KOPT-K1 (cell line): ENCODE measurements around the gene C2orf76.
"Not testable (repeated sequence)": the region's sequence is repeated elsewhere in the genome, so short reads cannot be mapped to it uniquely, and the experiment has no call there.

ENCODE experiments used
- H3K27ac ChIP-seq: fragments of 200-600 bp; sonication (generic); 2 replicates; pipeline ENCODE4 v1.5.1; 2016; ENCODE audit warnings: antibody characterized with exemption, mild to moderate bottlenecking, low read depth, low read length; ENCODE audit not compliant: poor library complexity, severe bottlenecking
- H3K36me3 ChIP-seq: fragments of 200-600 bp; sonication (generic); 2 replicates; pipeline ENCODE4 v1.5.1; 2017; ENCODE audit warnings: antibody characterized with exemption, mild to moderate bottlenecking, low read length, moderate library complexity; ENCODE audit not compliant: insufficient read depth
- H3K9me3 ChIP-seq: fragments of 200-600 bp; sonication (generic); 2 replicates; pipeline ENCODE4 v1.5.1; 2017; ENCODE audit warnings: antibody characterized with exemption, low read length, mild to moderate bottlenecking; ENCODE audit not compliant: insufficient read depth, poor library complexity, severe bottlenecking

The C2orf76 gene

DNA sequence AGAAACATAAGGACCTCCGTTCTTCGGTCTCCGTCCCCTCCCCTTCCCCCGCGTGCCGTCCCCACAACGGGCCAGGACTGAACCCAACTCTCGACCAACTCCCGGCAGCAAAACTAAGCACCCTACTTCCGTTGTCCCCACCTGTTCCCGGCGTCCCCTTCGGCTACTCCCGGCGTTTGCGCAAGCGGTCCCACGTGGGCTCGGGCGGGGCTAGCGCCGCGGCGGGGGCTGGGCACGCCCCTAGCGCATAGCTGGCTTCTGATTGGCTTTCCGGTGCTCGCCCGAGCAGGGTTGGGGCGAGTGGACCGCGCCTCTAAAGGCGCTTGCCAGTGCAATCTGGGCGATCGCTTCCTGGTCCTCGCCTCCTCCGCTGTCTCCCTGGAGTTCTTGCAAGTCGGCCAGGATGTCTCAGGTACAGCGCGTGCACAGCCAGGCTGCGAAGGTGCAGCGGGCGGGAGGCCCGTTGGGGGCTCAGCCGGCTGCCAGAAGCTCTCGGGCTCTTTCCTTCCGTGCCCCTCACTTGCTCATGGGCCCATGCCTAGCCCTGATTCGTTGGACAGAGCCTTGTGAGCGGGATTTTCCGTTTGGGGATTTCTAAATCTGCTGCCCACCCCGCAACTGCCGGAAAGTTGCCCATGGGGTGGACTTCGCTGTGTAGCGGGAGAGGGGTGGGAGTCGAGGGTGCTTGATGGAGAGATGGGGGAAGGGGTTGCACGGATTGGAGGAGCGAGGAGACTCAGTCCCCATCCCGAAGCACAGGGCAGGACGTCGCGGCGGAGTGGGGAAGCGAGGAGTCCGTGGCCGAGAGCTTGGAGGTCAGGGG, at the start of gene C2orf76, which contains the start of gene DBI:
C2orf76 (minus strand) TSS at position 186 of the 823 bp plus-strand sequence. CDS start 26,875 bp downstream, outside the sequence.
DBI (plus strand) TSS at position 329 of the 823 bp plus-strand sequence; CDS start at position 404, 75 bp downstream.
- peak within 1 kb of the TSS; percentile 88 for H3K27ac ChIP-seq
- peaks cover 40% of the 10 kb centered on the region for H3K36me3 ChIP-seq
- H3K9me3 ChIP-seq: no peaks in the 10 kb centered on the region

DNA sequence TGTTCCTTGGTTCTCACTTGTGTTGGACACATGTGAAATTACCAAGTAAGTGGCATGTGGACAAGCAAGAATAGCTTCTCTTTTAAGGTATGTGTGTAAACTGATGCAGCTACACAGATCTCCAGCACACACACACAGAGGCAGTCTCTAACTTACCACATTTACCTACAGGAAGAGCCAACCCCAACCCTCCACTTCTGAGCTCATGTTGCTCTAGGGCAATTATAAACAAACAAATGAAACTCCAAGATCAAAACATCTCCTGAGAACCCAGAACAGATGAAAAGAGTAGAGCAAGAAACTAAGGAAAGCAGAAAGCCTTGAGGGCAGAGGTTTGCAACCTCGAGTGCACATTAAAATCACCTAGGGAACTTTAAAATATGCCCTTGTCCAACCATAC, 49.0 kb upstream of the C2orf76 start:
- Histone ChIP-seq H3K36me3 (no peaks in the 10 kb centered on the region), H3K9me3 (peaks cover under 1% of the 10 kb centered on the region), H3K27ac (no peak overlapping the region)

DNA sequence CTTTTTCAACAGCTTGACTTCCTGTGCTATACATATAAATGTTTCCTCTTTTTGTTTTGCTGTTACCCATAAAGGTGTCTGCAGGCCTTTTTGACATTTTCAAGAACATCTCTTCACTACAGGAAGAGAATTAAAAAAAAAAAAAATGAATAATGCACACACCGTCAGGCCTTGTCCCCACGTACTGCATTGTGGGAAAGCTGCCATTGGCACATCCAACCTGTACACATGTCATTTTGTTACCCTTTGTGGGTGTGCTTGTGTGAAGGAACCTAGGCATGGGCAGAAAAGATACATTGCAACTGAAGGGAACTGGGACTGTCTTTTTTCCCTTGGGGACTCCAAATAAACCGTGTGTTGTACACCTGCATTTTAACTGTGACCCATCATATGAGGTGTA, 48.3 kb upstream of the C2orf76 start:
- no peaks in the 10 kb centered on the region for H3K36me3 ChIP-seq
- H3K9me3 ChIP-seq: no peaks in the 10 kb centered on the region
- H3K27ac ChIP-seq: no peak overlapping the region

DNA sequence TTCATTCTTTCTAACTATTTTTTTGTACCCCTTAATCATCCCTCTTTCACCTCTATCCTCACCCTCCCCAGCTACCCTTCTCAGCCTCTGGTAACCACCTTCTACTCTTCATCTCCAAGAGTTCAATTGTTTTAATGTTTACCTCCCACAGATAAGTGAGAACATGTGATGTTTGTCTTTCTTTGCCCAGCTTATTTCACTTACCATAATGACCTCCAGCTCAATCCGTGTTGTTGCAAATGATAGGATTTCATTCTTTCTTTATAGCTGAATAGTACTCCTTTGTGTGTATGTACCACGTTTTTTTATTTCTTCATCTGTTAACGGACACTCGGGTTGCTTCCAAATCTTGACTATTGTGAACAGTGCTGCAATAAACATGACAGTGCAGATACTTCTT, 42.9 kb upstream of the C2orf76 start:
- Histone ChIP-seq H3K27ac (no peak overlapping the region), H3K9me3 (no peaks in the 10 kb centered on the region), H3K36me3 (no peaks in the 10 kb centered on the region)

DNA sequence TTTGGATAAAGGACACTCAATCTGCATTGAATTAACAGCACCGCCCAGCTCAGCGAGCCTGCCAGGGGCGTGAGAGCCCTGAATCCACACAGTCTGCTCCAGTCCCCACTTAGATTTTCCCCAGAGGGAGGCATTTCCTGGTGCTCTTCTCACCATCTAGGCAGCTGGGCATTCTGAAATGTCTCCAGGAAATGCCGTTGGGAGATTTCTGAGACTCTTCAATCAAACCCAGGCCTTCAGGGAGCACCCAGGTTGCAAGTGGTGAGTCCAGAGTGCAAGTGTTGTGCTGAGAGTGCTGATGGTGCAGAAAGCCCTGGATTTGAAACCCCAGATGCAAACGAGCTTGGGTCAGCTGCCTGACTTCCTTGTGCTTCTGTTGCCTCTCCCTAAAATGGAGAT, 41.6 kb upstream of the C2orf76 start:
- Histone ChIP-seq H3K9me3 (no peaks in the 10 kb centered on the region), H3K36me3 (no peaks in the 10 kb centered on the region), H3K27ac (no peak overlapping the region)

DNA sequence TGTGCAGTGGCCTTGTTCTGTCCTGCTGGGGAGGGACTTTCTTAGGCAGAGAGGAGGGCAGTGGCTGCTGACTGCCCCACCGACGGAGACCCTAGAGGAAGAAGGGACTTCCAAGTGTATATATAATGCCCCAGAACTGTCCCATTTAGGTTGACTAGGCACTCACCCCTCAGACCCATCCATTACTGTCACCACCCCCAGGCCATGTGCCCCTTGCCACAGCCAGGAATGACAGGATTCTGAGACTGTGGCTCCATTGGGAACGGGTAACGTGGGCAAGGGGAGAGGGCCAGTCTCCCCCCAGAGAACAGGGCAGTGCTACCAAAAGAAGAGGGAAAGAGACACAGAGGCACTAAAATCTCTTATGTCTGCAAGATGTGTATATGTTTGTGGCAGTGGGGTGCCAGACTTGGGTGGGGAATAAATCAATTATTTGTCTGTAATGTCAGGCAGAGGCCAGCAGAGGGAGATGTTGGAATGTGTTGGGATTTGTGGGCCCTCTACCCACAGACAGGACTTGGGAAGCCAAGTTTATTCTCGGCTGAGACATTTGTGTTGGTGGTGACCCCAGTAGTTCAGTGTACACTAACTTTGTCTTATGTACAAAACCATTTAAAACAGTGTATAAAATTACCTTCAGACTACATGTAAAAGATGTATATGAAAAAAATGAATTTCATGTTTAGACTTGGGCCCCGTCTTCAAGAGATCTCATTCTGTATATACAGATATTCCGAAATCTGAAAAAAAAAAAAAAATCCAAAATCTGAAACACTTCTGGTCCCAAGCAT, 41.0 kb upstream of the C2orf76 start:
- no peak overlapping the region for H3K27ac ChIP-seq
- H3K36me3 ChIP-seq: no peaks in the 10 kb centered on the region
- no peaks in the 10 kb centered on the region for H3K9me3 ChIP-seq

DNA sequence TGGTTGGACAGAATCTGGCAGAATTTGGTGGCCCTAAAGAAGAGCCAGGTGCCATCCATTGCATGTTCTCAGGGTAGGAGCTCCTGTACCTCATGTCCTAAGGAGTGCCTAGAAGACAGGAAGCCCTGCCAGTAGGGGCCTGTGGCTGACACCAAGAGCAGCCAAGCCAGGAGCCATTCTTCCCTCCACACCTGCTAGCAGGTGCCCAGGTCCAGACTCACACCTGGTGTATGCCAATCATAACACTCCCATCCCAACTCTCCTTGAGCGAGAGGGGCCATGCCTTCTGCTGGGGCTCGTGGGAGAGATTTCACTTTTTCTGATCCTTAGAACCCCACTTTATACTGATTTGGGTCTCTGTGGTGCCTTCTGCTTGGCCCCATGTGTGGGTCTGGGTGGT, 38.5 kb upstream of the C2orf76 start:
- no peak overlapping the region for H3K27ac ChIP-seq
- H3K9me3 ChIP-seq: no peaks in the 10 kb centered on the region
- H3K36me3 ChIP-seq: no peaks in the 10 kb centered on the region

DNA sequence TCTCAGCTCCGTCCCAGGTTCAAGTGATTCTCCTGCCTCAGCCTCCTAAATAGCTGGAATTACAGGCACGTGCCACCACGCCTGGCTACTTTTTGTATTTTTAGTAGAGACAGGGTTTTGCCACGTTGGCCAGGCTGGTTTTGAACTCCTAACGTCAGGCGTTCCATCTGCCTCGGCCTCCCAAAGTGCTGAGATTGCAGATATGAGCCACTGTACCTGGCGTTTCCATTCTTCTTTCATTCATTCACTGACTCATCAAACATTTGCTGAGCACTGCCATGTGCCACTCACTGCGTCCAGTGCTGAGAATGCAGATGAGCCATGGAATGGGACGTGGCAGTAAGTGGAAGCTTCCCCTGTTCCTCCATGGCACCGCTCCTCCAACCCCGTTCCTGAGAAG, 37.0 kb upstream of the C2orf76 start:
- H3K9me3 ChIP-seq, H3K36me3 ChIP-seq, H3K27ac ChIP-seq: not testable (repeated sequence)

DNA sequence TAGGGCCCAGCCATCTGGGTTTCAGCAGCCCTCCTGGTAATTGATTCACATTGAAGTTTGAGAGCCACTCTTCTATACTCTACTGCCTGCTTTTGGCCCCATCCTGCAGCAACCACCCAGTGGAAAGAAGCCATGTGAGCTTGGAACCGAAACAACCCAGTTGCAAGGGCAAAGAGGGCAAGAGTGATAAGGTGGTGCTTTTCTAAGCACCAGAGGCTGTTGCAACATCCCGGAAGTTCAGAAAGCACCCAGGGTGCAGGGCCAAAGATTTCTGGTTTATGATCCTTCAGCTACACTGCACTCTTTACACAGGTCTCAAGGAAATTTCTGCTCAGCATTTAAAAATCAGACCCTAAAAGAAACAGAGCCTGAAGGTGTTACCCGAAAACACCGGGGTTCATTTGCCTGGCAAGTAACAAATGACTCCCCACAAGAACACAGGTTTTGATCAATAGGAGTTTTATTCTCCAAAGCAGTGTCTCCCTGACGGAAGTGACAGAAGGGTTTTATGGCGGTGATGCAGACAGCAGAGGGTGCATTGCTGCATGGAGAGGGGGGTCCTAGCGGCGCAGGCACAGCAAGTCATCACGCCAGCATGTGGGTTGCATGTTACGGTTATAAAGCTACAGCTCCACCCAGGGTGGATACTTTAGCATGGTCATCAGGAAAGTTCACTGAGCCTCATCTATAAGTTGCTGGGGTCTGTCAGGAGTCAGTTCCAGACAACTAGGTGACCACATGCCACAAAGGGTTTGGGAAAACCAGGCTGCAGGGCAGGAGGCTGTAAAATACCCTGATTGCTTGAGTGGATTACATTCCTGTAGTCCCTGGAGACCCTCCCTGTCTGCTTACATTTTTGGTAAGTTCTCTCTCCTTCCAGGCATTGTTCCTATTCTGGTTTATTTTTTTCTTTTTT, 36.3 kb upstream of the C2orf76 start:
- Histone ChIP-seq H3K9me3 (no peaks in the 10 kb centered on the region), H3K36me3 (no peaks in the 10 kb centered on the region), H3K27ac (no peak overlapping the region)

DNA sequence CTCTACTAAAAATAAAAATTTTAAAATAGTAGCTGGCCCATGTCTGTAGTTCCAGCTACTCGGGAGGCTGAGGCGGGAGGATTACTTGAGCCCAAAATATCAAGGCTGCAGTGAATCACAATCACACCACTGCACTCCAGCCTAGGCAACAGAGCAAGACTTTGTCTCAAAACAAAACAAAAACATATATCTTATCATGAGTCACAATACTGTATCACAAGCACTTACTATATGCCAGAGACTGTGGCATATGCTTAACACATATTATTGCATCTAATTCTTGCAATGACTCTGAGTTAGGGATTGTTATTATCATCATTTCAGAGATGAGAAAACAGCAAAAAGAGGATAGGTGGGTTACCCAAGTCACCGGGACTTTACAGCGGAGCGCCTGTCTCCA, 35.5 kb upstream of the C2orf76 start:
- Histone ChIP-seq H3K9me3 (no peaks in the 10 kb centered on the region), H3K27ac (no peak overlapping the region), H3K36me3 (no peaks in the 10 kb centered on the region)

DNA sequence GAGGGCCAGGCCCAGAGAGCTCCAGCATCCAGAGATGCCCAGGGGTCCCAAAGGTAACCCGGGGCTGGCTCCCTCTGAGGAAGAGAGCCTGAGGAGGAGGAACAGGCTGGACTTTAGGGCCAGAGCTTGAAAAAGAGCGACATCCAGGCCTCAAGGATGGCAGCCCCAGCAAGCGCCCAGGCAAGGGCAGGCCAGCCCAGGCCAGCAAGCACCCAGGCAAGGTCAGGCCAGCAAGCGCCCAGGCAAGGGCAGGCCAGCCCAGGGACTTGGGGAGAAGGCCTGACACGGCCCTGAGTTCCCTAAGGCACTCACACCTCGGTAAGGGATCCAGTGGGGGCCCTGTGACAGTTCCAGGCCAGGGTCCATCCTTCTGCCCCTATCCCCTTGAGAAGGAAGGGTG, 30.6 kb upstream of the C2orf76 start:
- Histone ChIP-seq H3K9me3 (no peaks in the 10 kb centered on the region), H3K27ac (no peak overlapping the region), H3K36me3 (no peaks in the 10 kb centered on the region)

DNA sequence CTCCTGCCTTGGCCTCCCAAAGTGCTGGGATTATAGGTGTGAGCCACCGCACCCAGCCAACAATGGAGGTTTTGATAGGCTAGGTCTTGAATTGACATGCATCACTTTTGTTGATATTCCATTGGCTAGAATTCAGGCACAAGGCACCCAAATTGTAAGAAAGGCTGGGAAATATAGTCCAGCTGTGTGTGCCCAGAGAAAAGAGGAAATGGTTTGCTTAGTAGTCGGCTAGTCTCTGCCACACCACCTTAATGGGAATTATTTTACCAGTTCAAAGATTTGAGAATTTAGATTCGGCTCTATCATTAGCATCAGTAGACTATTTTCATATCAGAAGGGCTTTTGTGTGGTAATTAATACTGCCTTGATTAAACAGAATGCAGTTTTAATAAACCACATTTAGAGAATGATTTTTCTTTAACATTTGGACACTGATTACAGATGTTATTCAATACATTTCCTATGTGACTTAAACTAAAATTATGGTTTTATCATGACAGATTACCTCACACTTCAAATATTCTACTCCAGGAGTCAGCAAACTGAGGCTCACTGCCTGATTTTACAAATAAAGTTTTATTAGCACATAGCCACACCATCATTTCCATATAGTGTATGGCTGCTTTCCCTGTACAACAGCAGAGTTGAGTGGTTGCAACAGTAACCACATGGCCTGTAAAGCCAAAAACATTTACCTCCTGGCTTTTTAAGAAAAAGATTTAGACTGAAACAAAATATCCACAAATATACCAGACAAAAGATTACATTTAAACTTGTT, 27.5 kb upstream of the C2orf76 start:
- H3K27ac ChIP-seq: no peak overlapping the region
- H3K9me3 ChIP-seq: no peaks in the 10 kb centered on the region
- no peaks in the 10 kb centered on the region for H3K36me3 ChIP-seq

DNA sequence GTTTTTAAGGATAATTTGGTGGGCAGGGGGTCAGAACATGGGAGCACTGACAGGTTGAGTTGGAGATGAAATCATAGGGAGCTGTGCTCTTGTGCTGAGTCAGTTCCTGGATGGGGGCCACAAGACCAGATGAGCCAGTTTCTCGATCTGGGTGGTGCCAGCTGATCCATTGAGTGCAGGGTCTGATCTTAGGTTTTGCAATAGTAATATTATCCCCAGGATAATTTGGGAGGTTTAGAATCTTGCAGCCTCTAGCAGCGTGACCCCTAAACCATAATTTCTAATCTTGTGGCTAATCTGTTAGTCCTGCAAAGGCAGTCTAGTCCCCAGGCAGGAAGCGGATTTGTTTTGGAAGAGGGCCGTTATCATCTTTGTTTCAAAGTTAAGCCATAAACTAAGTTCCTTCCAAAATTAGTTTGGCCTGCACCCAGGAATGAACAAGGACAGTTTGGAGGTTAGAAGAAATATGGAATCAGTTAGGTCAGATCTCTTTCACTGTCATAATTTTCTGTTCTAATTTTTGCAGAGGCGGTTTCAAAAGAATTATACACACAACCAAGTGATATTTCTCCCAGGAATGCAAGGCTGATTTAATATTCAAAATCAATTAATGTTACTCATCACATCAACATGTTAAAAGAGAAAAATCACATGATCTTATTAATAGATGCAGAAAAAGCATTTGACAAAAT, 23.1 kb upstream of the C2orf76 start:
- Histone ChIP-seq H3K9me3 (no peaks in the 10 kb centered on the region), H3K27ac (no peak overlapping the region), H3K36me3 (no peaks in the 10 kb centered on the region)
